Measurements from ENCODE around the gene ALAS1.

DNA sequence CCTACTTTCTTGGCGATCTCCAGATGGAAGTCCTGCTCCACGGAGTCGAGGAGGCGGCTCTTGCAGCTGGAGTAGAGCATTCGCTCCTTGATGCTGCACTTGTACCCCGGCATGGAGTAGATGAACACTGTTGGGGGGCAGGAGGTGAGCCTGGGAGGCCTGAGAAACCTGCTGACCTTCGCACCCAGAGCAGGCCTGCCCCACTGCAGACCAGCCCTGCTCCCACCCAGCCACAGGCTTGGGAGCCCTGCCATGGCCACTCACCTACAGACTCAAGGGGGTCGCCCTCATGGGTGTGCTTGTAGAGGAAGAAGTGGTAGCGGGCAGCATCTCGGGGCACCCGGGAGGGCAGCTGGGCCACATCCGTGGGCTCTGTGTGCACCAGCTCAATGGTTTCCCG lies 31.7 kb downstream of the ALAS1 start:
- TF ChIP-seq, protein P1, sequence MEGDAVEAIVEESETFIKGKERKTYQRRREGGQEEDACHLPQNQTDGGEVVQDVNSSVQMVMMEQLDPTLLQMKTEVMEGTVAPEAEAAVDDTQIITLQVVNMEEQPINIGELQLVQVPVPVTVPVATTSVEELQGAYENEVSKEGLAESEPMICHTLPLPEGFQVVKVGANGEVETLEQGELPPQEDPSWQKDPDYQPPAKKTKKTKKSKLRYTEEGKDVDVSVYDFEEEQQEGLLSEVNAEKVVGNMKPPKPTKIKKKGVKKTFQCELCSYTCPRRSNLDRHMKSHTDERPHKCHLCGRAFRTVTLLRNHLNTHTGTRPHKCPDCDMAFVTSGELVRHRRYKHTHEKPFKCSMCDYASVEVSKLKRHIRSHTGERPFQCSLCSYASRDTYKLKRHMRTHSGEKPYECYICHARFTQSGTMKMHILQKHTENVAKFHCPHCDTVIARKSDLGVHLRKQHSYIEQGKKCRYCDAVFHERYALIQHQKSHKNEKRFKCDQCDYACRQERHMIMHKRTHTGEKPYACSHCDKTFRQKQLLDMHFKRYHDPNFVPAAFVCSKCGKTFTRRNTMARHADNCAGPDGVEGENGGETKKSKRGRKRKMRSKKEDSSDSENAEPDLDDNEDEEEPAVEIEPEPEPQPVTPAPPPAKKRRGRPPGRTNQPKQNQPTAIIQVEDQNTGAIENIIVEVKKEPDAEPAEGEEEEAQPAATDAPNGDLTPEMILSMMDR (optimal IDR thresholded peaks at IDR 0.05 in 1 of 3, IDR thresholded peaks at IDR 0.05 in 1 of 3, conservative IDR thresholded peaks at IDR 0.05 in 1 of 3; ENCODE audit: extremely low read depth in 1 of 3, insufficient read depth in 2 of 3, low read length in 3 of 3) = no peak
- TF ChIP-seq EZH2 (IDR thresholded peaks at IDR 0.05; ENCODE audit: low read length) = no peak
